SK-N-SH (cell line): ENCODE measurements around the gene PTK6.

Experiments used
- CHD2 ChIP-seq: fragments of 150-350 bp; IDR thresholded peaks from 2 replicates; pipeline ENCODE4 v1.6.1; 2018; ENCODE audit warnings: low read length; ENCODE audit not compliant: partially characterized antibody
- JUND ChIP-seq: IDR thresholded peaks from 2 replicates; pipeline ENCODE4 v1.4.0; 2012
- NRF1 ChIP-seq: IDR thresholded peaks from 2 replicates; pipeline ENCODE4 v1.6.1; 2012; ENCODE audit warnings: low read depth, mild to moderate bottlenecking, low read length
- POLR2AphosphoS5 ChIP-seq: IDR thresholded peaks from 2 replicates; pipeline ENCODE4 v1.6.1; 2012; ENCODE audit warnings: low read depth, low read length
- SMC3 ChIP-seq: IDR thresholded peaks from 2 replicates; pipeline ENCODE4 v1.6.1; 2012; ENCODE audit warnings: low read depth, low read length, improper control_type of control experiment
- TAF1 ChIP-seq: IDR thresholded peaks from 2 replicates; pipeline ENCODE4 v1.6.1; 2012; ENCODE audit warnings: low read depth, mild to moderate bottlenecking, low read length, moderate library complexity, borderline replicate concordance
- TF ChIP-seq, protein P1 (sequence below): fragments of 200-600 bp; sonication (generic); IDR thresholded peaks from 2 replicates; pipeline ENCODE4 v1.6.1; 2017; ENCODE audit warnings: antibody characterized with exemption, mild to moderate bottlenecking, moderate library complexity
- TF ChIP-seq, protein P2 (sequence below): fragments of 150-350 bp; IDR thresholded peaks from 2 replicates; pipeline ENCODE4 v1.6.1; 2017; ENCODE audit warnings: antibody characterized with exemption, low read length, low read depth, borderline replicate concordance
- TF ChIP-seq, protein P3 (sequence below): fragments of 150-350 bp; IDR thresholded peaks from 2 replicates; pipeline ENCODE4 v1.6.1; 2016; ENCODE audit warnings: mild to moderate bottlenecking, low read depth, low read length

DNA sequence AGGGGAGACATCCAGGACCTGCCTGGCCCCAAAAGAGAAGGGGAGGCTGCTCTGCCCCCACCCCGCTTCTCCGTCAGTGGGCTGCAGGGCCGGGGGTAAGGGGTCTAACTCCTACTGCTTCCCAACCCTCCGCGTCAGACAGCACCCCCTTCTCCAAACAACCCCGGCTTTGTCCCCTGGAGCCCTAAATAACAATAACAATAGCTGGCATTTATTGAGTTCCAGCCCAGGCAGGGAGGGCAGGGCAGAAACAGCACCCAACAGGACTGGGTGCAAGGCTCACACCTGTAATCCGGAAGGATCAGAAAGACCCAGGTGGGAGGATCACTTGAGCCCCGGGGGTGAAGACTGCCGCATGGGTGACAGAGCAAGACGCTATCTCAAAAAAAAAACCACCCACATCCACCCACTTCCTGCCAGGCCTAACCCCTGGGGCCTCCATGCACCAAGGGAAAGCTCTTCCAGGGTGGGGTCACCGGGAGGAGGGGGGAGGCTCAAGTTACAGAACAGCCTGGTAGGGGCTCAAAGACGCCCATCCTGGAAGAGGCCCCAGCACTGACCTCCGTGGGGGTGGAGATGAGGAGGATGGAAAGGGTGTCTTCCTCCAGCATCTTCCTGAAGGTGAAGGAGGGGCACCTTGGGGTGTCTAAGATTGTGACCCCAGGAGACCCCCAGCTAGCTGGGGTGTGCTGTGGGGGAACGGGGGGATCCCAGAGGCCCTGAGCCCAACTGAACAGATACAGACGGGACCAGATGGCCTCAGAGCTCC lies 15.5 kb upstream of the PTK6 start:
- TF ChIP-seq, protein P1, sequence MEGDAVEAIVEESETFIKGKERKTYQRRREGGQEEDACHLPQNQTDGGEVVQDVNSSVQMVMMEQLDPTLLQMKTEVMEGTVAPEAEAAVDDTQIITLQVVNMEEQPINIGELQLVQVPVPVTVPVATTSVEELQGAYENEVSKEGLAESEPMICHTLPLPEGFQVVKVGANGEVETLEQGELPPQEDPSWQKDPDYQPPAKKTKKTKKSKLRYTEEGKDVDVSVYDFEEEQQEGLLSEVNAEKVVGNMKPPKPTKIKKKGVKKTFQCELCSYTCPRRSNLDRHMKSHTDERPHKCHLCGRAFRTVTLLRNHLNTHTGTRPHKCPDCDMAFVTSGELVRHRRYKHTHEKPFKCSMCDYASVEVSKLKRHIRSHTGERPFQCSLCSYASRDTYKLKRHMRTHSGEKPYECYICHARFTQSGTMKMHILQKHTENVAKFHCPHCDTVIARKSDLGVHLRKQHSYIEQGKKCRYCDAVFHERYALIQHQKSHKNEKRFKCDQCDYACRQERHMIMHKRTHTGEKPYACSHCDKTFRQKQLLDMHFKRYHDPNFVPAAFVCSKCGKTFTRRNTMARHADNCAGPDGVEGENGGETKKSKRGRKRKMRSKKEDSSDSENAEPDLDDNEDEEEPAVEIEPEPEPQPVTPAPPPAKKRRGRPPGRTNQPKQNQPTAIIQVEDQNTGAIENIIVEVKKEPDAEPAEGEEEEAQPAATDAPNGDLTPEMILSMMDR = no peak
- no peak for TF ChIP-seq SMC3
- no peak for TF ChIP-seq CHD2
- TF ChIP-seq TAF1 = no peak
- TF ChIP-seq POLR2AphosphoS5 = no peak
- TF ChIP-seq, protein P2, sequence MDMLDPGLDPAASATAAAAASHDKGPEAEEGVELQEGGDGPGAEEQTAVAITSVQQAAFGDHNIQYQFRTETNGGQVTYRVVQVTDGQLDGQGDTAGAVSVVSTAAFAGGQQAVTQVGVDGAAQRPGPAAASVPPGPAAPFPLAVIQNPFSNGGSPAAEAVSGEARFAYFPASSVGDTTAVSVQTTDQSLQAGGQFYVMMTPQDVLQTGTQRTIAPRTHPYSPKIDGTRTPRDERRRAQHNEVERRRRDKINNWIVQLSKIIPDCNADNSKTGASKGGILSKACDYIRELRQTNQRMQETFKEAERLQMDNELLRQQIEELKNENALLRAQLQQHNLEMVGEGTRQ = no peak
- no peak for TF ChIP-seq JUND
- TF ChIP-seq, protein P3, sequence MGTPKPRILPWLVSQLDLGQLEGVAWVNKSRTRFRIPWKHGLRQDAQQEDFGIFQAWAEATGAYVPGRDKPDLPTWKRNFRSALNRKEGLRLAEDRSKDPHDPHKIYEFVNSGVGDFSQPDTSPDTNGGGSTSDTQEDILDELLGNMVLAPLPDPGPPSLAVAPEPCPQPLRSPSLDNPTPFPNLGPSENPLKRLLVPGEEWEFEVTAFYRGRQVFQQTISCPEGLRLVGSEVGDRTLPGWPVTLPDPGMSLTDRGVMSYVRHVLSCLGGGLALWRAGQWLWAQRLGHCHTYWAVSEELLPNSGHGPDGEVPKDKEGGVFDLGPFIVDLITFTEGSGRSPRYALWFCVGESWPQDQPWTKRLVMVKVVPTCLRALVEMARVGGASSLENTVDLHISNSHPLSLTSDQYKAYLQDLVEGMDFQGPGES = no peak
- TF ChIP-seq NRF1 = no peak
